Measurements from ENCODE around the gene PGLYRP3.

GRCh38 chr1:153272186-153272585 is 40.6 kb downstream of the PGLYRP3 start:
- no peak for TF ChIP-seq EZH2 (IDR thresholded peaks at IDR 0.05; ENCODE audit: insufficient read depth, low read length)
- TF ChIP-seq CTCF (IDR thresholded peaks at IDR 0.05; ENCODE audit: insufficient read depth, low read depth, low read length): no peak
